ENCODE results near the gene ZBTB46.

- no peak for TF ChIP-seq CTCF (IDR thresholded peaks at IDR 0.05; ENCODE audit: insufficient read depth, low read length, poor library complexity, severe bottlenecking)
- TF ChIP-seq EZH2phosphoT487 (conservative IDR thresholded peaks at IDR 0.05; ENCODE audit: low read length) = no peak
These were observed 34.0 kb upstream of the ZBTB46 start, which contains the start of gene TPD52L2 for GRCh38 chr20:63864978-63865640.

Data from SU-DHL-6 (cell line).